Psoas muscle (tissue), 8 donors: ENCODE results near the gene KLHL29. TPM values are rescaled to one million over a fixed set of nuclear protein-coding genes. Genes with fewer than 3 reads are reported as not detected.

ENCODE experiments used
- ATAC-seq, 4 donors: fragments of 200-7000 bp; cut with Tn5 transposase; one replicate each; pipeline ENCODE4 v1.9.1; 2020; ENCODE audit warnings: moderate library complexity in 3 of 4, mild to moderate bottlenecking in 2 of 4
- DNase-seq, 2 donors: peaks; one replicate each; pipeline ENCODE4 v3.0.0-alpha.2; 2020
- H3K27ac ChIP-seq: fragments of 200-600 bp; one replicate; pipeline ENCODE4 v1.8.0; 2022
- H3K27me3 ChIP-seq, 3 donors: fragments of 200-600 bp in 1 of 3; one replicate each; pipeline versions ENCODE4 v1.6.1 to v1.8.0; 2013 to 2022; ENCODE audit warnings: low read length in 2 of 3, mild to moderate bottlenecking in 2 of 3, moderate library complexity in 1 of 3; ENCODE audit not compliant: insufficient read depth in 3 of 3
- H3K36me3 ChIP-seq, 2 donors: fragments of 200-600 bp in 1 of 2; one replicate each; pipeline versions ENCODE4 v1.6.1 to v1.8.0; 2013 to 2022; ENCODE audit warnings: low read depth in 1 of 2, mild to moderate bottlenecking in 1 of 2, moderate library complexity in 1 of 2; ENCODE audit not compliant: insufficient read depth in 1 of 2
- H3K4me1 ChIP-seq: fragments of 200-600 bp; one replicate; pipeline ENCODE4 v1.8.0; 2022
- H3K4me3 ChIP-seq: fragments of 200-600 bp; one replicate; pipeline ENCODE4 v1.8.0; 2022; ENCODE audit warnings: mild to moderate bottlenecking
- H3K9me3 ChIP-seq: fragments of 200-600 bp; one replicate; pipeline ENCODE4 v1.8.0; 2022
- WGBS, 3 donors: extraction: QIAGEN DNeasy Blood & Tissue Kit; methylation state at CpG; one replicate each; pipeline versions ENCODE4 v1.1.6 to v1.1.7; 2013; 5-methylcytosine and 5-hydroxymethylcytosine counted together
- intact Hi-C, 2 donors: fragments of 100-400 bp; cut with DNase I; formaldehyde crosslinking; loops; one replicate each; pipeline versions ENCODE4 v1.11.0 to v1.14.2; 2022
- polyA plus RNA-seq, 3 donors: library from polyadenylated mRNA; stranded (reverse); fragments of 200-250 nt; gene quantifications; one replicate each; pipeline ENCODE4 v1.2.3, GENCODE V29; 2013
- total RNA-seq, 4 donors: library from RNA; stranded (reverse); fragmentation: NEBNext Ultra II Directional in 2 of 4; extraction: Animal tissue kit (Norgen Biotek cat#: 25700) in 2 of 4; gene quantifications; one replicate each; pipeline versions ENCODE4 v1.2.1 to v1.2.4, GENCODE V29; 2021 to 2023
- TF ChIP-seq, protein P1 (sequence below): fragments of 200-600 bp; IDR thresholded peaks from one replicate; pipeline ENCODE4 v1.8.0; 2022; ENCODE audit warnings: antibody characterized with exemption
- donor health status: healthy with polysubstance abuse.
- donor health status: DM: no; HTN: no; CAD: no; lungs with moderate emphysema.
- donor health status: Bipolar disorder and iron deficiency.
- donor health status: healthy.
- donor health status: DM: yes; HTN: yes; CAD: no.
- donor health status: DM: no; HTN: no; CAD: no.
- donor health status: DM: no; HTN: no; CAD: no.
- donor health status: DM: yes; HTN: yes; CAD: no.

KLHL29 gene
- total and polyA plus RNA-seq, 7 donors: 4.4 to 14.1 (median 6.8) TPM

DNA sequence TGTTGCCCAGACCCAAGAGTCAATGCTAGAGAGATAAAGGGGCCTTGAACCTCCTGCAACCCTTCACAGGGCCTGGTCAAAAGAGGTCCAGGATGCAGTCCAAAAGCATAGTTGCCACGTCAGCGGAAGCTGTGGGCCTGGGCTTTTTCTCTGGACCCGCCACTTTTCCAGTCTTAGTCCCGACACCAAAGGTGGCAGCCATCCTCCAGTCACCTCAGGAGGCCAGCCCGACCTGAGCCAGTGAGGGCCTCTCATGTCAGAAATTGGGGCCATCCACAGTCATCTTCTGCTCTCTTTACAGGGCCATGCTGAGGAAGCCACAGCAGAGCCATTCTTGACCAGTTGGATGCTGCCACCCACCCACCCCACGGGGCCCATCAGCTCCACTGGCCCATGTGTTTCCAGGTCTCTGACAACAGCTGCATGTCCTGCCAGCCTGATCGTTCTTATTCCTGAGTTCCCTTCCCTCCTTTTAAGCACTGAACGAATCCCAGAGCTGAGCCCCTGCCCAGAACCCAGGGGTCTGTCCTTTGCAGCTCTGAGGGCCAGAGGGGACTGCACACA is 34.1 kb upstream of the KLHL29 start:
- H3K4me1 ChIP-seq: peaks cover 5% of the 10 kb centered on the region
- TF ChIP-seq, protein P1, sequence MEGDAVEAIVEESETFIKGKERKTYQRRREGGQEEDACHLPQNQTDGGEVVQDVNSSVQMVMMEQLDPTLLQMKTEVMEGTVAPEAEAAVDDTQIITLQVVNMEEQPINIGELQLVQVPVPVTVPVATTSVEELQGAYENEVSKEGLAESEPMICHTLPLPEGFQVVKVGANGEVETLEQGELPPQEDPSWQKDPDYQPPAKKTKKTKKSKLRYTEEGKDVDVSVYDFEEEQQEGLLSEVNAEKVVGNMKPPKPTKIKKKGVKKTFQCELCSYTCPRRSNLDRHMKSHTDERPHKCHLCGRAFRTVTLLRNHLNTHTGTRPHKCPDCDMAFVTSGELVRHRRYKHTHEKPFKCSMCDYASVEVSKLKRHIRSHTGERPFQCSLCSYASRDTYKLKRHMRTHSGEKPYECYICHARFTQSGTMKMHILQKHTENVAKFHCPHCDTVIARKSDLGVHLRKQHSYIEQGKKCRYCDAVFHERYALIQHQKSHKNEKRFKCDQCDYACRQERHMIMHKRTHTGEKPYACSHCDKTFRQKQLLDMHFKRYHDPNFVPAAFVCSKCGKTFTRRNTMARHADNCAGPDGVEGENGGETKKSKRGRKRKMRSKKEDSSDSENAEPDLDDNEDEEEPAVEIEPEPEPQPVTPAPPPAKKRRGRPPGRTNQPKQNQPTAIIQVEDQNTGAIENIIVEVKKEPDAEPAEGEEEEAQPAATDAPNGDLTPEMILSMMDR: no peak
- no peaks in the 10 kb centered on the region for H3K9me3 ChIP-seq
- H3K27ac ChIP-seq: no peak overlapping the region
- H3K36me3 ChIP-seq: no peaks in the 10 kb centered on the region
- intact Hi-C loops: loop anchor here in 1 of 2 donors (5.0 kb wide), 2 partner anchors 359 to 449 kb away; no protein-coding TSS in a partner anchor
- H3K4me3 ChIP-seq: no peak overlapping the region
- DNase-seq: no peak
- peak in 3 of 4 donors; percentile 3 to 11 (median 9) for ATAC-seq
- H3K27me3 ChIP-seq: peaks cover 0 to 7% (median 0%) of the 10 kb centered on the region in 3 donors
- 69 to 74% (median 70%) methylated on average over 8 of the region's 8 CpGs for WGBS, 3 donors

DNA sequence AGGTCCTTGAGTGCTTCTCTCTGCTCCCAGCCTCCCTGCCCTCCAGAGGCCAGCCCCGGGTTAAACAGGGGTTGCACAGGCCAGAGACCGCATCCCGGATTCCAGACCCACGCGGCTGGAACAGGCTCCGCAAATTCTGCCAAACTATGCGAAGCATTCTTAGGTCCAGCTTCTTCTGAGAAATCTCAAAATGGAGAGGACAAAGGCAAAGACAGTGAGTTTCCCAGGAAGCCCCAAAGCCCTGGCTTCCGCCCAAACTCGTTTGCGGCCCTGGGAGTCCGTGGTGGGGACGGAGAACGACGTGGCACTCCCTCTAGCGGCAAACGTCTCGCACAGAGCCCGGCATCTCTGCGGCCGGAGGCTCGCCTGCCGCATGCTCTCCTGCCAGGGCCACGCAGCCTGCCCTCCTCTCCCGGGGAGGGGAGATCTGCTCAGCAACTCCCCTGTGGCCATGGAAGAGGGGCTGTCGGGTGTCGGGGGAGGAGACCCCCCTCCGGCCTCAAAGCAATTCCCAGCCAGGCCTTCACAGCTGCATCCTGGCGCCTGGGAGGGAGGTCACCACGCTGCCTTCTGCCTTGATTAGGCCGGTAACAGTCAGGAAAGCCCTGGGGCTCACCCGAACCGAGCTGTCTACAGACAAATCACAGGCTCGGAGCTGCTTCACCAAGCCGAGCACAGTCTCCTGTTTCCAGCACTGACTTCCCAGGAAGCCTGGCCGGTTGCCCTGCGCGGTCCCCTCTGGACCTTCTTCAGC is 33.4 kb upstream of the KLHL29 start:
- peak overlapping the region; percentile 16 for H3K27ac ChIP-seq
- H3K36me3 ChIP-seq: no peaks in the 10 kb centered on the region
- H3K4me1 ChIP-seq: peaks cover 5% of the 10 kb centered on the region
- H3K4me3 ChIP-seq: no peak overlapping the region
- ATAC-seq (peak; percentile 88 to 98 (median 92)), DNase-seq (peak; percentile 91 to 92)
- H3K27me3 ChIP-seq: peaks cover 0 to 2% (median 0%) of the 10 kb centered on the region in 3 donors
- WGBS, 3 donors: 9 to 14% (median 11%) methylated on average over 35 to 37 of the region's 37 CpGs
- intact Hi-C loops: loop anchor here in 1 of 2 donors (5.0 kb wide), 2 partner anchors 359 to 449 kb away; no protein-coding TSS in a partner anchor
- H3K9me3 ChIP-seq: no peaks in the 10 kb centered on the region
- TF ChIP-seq, protein P1: peak; percentile 85

DNA sequence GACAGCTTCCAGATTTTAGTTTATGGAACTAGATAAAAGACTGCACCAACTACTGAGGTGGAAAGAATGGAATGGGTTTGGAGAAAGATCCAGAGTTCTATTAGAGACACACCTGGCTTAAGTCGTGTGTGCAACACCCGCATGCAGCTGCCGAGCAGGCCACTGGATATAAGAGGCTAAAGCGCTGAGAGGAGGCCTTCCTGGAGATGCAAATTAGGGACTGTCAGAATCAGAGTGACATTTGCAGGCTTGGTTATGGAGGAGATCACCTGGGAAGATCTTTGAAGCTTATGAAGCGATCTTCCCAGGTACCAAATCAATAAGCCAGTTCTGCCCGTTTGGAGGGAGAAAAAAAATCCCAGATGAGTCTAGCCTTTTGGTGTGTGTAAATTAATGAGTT is 30.4 kb upstream of the KLHL29 start:
- ATAC-seq (no peak), DNase-seq (no peak)
- Histone ChIP-seq H3K27ac (no peak overlapping the region), H3K4me1 (peaks cover 5% of the 10 kb centered on the region), H3K27me3 (no peaks in the 10 kb centered on the region), H3K9me3 (no peaks in the 10 kb centered on the region), H3K36me3 (no peaks in the 10 kb centered on the region), H3K4me3 (no peak overlapping the region)
- WGBS, 3 donors: 92 to 95% (median 94%) methylated on average over 6 of the region's 6 CpGs
- intact Hi-C loops: loop anchor here in 1 of 2 donors (5.0 kb wide), 2 partner anchors 362 to 452 kb away; no protein-coding TSS in a partner anchor
- TF ChIP-seq, protein P1: no peak

DNA sequence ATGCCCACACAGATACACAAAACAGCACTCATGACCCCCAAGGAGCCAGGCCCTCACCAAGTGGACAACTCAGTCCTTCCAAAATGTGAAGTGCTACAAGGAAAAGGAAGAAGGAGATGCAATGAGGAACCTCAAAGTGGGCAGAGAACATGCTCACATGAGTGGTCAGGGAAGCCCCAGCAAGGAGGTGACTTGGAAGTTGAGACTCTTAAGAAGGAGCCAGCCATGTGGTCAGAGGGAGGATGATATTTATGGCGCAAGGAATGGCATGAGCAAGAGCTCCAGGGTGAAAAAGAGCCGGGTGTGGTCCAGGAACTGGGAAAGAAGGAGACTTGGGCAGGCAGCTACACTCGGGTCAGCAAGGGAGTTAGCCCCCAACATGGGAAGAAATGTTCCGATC is 30.0 kb upstream of the KLHL29 start:
- ATAC-seq (no peak), DNase-seq (no peak)
- H3K4me1 ChIP-seq: peaks cover 5% of the 10 kb centered on the region
- intact Hi-C loops: no loop called here
- no peaks in the 10 kb centered on the region for H3K9me3 ChIP-seq
- H3K4me3 ChIP-seq: no peak overlapping the region
- TF ChIP-seq, protein P1: no peak
- no peak overlapping the region for H3K27ac ChIP-seq
- 60 to 82% (median 78%) methylated on average over 4 of the region's 4 CpGs for WGBS, 3 donors
- no peaks in the 10 kb centered on the region for H3K27me3 ChIP-seq
- H3K36me3 ChIP-seq: no peaks in the 10 kb centered on the region
